GM19099 (cell line): ENCODE results near the gene ATF6B.

ENCODE experiments used
- POLR2A ChIP-seq: IDR thresholded peaks from 3 replicates; pipeline ENCODE4 v1.6.1; 2011; ENCODE audit warnings: low read depth; ENCODE audit not compliant: insufficient read length; ENCODE audit errors: extremely low read depth

Gene ATF6B

DNA sequence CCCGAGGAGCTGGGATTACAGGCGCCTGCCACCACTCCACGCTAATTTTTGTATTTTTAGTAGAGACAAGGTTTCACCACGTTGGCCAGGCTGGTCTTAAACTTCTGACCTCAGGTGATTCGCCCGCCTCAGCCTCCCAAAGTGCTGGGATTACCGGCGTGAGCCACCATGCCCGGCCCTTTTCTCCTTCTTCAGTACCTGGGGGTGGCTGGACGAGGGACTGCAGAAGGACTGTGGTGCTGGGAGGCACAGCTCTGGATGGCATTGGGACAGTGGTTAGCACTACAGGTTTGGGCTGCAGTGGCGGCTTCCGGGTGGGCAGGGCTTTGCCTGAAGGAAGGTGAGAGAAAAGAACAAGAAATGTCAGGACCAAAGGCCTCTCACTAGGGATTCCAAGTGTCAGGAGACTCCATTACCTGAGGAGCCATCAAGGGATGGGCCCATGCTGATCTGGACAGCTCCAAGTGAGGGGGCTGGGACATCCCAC, 7.4 kb downstream of the ATF6B start:
- TF ChIP-seq POLR2A: no peak

DNA sequence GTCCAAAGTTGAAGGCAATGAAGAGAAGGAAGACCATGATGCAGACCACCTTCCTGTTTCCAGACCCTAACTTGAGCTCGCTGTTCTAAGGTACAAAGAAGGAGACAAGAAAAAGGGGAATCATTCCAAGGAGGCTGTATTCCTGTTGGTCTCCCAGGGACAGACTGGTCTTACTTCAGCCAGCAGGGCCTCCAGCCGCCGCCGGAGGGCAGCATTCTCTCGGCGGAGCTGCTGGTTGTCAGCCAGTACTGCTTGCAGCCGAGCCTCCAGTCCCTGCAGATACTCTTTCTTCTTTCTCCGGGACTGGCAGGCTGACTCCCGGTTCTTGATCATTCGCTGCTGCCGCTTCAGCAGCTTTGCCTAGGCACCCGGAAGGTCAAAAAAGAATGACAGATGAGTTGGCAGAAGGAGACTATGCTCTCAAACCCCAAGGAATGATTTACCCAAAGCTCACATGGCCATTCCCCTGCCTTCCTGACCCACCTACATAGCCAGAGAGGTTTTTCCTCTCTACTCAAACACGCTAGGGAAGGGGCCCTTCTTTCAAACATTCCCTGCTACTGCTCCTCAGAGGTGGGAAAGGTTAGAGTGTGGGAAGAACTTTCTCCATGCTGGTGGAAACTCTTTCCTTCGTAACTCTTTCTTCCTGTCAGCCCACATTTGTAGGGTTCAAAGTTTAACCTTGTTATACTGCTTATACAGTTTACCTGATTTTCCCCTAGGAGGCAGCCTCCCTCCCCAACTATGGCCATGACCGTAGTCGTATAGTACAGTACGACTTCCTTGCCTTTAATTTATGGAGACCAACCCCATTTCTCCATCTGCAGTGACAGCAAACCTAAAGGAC, 9.0 kb downstream of the ATF6B start:
- no peak for TF ChIP-seq POLR2A

DNA sequence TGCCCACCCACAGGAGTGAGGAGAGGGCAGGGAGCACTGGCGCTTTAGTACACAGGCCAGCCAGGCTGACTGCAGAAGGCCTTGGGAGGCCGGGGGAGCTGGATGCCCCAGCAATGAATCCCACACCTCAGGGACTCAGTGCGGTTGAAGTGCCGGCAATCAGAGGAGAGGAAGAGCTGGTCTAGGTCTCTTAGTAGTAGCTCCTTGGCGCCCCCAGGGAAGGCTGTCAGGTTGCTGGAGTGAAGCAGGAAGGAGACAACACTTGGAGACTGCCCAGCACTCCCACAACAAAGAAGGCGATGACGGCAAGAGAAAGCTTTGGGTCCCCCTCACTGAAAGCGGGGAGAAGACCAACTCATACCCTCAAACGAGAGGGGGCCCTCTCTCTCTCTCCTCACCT, 10.6 kb downstream of the ATF6B start:
- no peak for TF ChIP-seq POLR2A

DNA sequence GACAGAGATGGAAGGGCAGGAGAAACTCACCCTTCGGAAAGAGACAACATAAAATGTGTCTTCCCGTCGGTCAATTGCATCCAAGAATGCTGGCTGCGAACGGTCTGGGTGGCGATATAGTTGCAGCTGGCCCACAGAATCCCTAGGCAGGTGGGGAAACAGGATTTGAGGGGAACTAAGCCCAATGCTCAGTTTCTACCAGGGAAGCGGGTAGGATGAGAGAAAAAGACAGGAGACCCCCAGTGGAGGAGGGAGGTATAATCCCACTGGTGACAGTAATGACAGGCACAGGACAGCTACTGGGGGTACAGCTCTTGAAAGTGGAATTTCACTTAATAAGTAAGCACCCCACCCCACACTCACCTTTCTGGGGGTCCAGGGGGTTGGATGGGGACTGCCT, 11.4 kb downstream of the ATF6B start:
- TF ChIP-seq POLR2A: no peak

DNA sequence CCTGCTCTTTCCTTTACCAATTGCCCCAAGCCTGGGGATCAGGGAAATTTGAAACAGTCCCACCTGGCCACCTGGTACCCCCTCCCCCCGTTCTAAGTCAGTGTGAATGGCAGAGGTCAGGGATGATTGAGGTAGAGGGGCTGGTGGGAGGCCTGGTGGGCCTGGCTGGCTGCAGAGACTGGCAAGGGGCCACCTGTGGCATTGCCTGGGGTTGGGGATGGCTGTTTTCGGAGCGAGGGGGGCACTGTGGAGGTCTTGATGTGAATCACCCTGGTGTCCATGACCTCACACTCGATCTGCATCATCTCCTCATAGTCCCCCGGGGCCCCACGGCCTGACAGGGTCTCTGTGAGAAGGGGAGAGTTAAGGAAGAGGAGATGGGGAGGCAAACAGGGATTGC, 12.4 kb downstream of the ATF6B start:
- TF ChIP-seq POLR2A: no peak

DNA sequence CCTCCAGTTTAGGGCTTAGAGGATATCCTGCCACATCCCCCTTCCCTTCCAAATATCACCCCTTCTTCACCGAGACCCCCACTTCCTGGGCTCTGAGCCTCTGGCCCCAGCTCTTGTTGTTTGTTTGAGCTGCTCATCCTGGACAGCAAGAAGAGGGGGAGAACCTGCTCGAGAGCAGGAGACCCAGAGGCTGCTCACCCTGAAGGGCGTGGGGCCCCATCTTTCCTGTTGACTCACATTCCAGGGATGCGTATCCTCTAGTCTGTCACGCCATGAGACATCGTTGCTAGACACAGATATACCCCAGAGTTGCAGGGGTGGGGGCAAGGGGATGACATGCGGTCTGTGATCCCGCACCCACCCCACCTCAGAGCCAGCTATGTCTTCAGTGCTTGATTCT, 13.2 kb downstream of the ATF6B start:
- TF ChIP-seq POLR2A: no peak

DNA sequence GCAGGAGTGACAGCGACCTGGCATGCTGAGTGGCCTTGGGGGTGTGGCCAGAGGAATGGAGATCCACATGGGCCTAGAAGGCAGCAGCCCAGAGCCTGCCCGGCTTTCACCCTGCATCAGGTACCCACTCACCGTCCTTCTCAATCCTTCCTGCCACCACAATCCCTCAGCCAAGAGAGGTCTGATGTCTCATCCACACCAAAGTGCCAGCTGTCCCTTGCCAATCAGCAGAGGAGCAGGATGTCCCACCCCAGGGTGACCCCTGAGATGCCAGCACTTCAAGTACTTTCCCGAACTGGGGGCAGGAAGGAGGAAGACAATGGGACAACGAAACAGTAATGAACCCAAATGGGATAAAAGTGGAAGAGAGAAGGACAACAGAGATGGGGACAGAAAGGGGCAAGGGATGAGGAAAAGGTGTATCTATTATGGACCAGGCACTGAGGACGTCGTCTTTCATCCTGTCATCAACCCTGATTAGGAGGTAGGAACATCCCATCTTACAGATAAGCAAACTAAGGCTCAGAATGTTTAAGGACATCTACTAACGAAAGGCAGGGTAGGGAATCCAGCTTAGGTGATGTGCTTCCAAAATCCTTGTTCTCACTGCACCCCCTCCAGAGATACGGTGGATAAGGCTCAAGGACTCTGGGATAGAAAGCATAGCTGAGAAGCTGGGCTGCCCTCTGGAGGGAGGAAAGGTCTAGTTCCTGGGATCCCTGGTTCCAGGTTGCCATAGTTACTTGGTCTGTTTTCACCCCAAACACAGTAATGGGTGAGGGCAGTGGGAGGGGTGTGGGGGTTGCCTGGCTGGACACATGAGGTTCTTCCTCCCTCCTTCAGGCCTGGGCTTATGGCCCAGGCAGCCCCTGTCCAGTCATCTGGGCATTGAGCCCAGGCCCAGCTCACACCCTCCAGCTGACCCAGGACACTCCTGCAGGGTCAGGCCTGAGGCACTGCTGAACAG, 14.4 kb downstream of the ATF6B start:
- TF ChIP-seq POLR2A: no peak

DNA sequence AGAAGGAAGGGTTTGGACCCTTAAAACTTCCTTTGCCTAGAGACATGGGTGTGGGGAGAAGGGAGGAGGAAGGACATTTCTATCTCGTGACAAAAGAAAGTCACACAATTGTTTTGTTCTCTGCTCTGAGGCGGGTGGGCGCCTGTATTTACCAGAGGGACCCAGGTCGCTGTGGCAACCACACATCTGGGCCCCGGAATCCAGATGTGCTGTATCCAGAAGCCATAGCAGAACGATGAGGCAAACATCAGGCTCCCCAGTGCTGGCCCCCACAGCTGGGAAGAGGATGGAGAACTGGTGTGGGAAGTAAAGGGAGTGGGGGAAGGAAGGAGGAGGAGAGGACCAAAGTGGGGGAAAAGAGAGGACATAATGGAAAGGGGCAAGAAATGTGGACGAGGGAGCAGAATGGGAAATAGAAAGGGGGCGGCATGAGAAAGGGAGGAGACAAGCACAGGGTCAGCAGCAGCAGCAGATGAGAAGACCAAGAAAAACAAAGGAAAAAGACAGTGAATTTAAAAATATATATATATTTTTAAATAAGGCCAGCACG, 15.5 kb downstream of the ATF6B start:
- TF ChIP-seq POLR2A: no peak

DNA sequence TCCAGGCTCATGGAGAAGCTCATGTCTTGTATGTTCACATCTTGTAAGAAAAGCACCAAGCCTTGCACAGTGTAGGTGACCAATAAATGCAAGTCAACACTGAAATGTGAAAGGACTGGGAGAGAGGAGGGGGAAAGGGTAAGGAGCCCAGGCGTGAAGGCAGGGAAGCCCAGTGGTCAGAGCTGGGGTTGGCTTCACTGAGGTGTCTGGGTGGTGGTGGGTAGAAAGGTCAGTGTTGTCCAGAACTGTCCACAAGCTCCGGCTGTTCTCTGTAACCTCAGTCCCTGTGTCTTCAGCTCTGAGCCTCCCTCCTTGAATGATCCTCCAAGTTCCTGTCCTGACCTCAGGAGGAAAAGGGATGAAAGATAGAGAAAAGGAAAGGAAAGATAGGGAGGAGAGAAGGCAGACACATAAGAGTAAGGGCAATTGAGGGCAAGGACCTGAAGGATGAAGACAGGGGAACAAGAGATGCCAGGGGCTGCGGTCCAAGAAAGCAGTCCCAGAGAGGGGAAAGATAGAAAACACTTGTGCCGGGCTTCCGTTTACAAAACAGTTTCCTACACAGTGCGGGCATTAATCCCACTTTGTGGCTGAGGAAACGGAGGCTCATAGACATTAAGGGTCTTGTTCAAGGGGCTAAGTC, 16.5 kb downstream of the ATF6B start:
- no peak for TF ChIP-seq POLR2A

DNA sequence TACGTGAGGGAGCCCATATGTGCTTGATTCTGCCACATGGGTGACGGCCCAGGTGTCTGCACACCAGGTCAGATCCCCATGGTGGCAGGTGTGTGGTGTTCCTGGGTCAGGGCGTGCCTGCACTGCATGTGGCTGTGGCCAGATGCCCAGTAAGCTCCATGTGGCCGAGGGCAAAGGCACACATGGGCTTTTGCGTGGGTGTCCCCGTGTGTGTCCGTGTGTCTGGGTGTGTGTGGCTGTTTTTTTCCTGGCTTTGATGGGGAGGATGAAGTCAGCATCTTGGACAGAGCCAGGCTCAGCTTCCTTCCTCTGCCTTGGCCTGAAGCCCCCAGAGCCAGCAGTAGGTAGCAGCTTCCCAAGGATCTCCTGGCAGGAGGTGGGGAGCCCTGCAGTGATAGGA, 17.4 kb downstream of the ATF6B start:
- TF ChIP-seq POLR2A: no peak

DNA sequence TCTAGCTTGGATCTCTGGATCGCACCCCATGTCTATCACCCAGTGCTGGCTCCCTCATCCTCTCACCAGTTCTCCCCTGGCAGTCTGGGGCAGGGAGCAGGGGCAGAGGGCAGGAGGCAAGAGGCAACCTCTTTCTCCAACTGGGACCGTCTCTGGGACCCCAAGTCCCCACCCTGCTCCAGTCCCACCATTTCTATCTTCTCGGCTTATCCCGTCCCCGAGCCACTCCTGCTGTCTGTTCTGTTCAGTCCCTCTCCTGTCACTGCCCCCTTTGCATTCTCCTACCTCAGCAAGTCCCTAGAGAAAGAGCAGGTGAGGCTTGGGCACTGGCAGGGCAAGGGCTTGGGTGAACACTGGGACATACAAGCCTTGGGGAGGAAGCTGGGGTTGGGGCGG, 18.3 kb downstream of the ATF6B start:
- no peak for TF ChIP-seq POLR2A

DNA sequence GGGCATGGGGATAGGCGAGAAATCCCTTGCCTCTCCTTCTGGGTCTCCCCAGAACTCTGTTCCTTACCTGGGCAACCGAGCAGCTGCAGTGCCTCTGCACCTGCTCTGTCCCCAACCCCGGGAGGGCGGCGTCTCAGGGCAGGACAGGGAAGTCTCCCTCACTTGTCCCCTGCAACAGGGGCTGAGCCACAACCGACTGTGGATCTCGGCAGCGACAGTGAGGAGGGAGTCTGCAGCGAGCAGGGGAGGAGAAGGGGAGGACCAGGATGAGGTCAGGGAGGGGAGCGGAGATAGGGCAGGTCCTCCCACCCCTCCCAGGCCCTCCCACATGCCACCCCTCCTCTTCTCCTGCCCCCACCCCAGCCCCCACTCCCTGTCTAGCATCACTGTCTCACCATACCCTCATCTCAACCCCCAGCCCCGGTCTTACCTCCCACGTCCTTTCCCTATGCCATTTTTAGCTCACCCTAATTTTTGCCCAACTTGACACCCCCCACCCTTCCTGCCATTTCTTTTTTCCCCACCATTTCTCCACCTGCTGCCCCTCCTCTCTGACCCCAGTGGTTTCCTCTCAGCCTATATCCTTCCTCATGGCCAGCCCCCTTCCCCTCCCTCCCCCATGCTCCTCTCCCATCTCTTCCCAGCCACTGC, 18.8 kb downstream of the ATF6B start, which contains the start of gene TNXB:
TSS of gene TNXB (minus strand) at position 225 of the 651 bp plus-strand sequence. CDS start 11,140 bp downstream, outside the sequence.
- no peak for TF ChIP-seq POLR2A

DNA sequence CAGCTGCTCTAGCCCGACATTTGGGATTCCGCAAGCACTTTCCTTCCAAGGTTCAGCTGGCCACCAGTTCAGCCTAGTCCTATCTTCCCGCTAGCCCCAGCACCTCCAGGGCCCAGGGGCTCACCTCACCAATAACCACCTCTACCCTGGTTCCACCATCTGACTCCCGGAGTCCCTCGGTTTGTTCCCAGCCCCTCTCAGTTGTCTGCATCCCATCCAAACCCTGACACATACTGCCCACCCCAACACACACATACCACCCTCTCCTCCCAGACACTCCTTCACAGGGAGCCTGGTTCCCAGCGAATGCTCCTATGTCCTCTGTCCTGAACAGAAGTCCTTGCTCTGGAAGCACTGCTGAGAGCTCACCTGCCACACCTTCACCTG, 19.3 kb downstream of the ATF6B start:
- TF ChIP-seq POLR2A: no peak

DNA sequence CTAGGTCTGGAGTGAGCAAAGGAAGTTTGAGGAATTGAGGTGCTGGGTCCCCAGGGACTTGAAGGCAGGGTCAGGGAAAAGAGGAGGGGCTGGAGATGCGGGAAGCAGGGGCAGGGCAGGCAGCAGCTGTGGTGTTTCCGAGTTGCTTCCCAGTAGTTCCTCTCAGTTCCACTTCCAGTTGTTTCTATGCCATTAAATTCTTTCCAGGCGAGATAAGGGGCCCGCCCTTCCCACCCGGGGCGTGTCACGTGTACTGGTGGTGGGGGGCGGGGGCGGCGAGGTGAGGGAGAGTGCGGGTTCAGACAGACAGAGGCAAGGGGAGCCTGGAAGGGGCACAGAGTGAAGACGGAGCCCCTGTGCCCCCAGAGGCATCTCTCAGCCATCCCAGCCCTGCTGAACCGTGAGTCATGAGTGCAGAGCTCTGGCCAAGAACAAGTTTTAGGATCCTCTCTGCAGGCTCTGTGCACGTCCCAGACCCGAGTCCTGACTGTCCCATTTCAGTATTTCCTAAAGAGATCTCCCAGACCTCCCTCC, 19.9 kb downstream of the ATF6B start:
- no peak for TF ChIP-seq POLR2A

DNA sequence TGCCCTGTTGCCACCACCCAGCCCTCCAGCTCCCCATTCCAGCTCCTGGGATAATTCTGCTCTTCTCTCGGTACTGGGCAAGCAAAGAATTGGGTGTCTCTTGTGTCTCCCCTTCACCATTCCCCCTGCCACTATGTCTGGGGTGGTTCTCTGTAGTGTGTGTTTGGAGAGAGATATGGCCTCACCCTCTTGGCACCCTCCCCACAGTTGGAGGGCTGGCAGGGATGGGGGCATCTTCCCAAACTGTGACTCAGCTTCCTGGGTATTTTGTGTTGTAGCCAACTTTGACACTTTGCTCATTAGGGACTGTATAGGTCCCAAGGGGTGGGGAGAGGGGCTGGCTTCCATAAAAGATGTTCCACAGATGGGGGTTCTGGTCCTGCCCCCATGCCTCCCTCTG, 20.6 kb downstream of the ATF6B start:
- TF ChIP-seq POLR2A: no peak

DNA sequence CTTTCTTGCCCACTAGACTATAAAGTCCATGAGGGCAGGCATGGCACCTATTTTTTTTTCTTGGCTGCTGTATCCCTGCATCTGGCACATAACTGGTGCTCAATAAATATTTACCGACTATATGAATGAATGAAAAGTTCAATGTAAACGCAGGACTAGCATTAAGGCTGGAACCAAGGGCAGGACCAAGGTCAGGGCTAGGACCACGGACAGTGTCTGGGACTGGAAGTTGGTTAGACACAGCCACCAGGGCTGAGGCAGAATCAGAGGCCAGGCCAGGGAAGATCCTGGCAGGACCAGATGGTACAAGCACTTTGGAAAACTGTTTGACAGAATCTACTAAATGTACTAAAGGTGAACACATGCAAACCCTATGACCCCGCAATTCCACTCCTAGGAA, 22.6 kb downstream of the ATF6B start:
- TF ChIP-seq POLR2A: no peak
